Neural progenitor cell (in vitro differentiated cells): ENCODE data around the gene DENND2A. TPM values are rescaled to one million over a fixed set of nuclear protein-coding genes. Genes with fewer than 3 reads are reported as not detected.

Source experiments
- DNase-seq: peaks from one replicate; pipeline ENCODE4 v3.0.0-alpha.2; 2016; ENCODE audit warnings: low spot score
- H2AFZ ChIP-seq: fragments of 200-600 bp; sonication (generic); replicated peaks from 2 replicates; pipeline ENCODE4 v1.6.1; 2016; ENCODE audit warnings: antibody characterized with exemption
- H3F3A ChIP-seq: fragments of 200-600 bp; sonication (generic); 2 replicates; pipeline ENCODE4 v1.6.1; 2016; ENCODE audit warnings: antibody characterized with exemption, low read depth
- H3K27ac ChIP-seq: fragments of 200-600 bp; sonication (generic); 2 replicates; pipeline ENCODE4 v1.5.1; 2016; ENCODE audit warnings: mild to moderate bottlenecking
- H3K27me3 ChIP-seq: fragments of 200-600 bp; sonication (generic); 2 replicates; pipeline ENCODE4 v1.6.1; 2016; ENCODE audit warnings: mild to moderate bottlenecking, moderate library complexity
- H3K36me3 ChIP-seq: fragments of 200-600 bp; sonication (generic); 2 replicates; pipeline ENCODE4 v1.5.1; 2016
- H3K4me1 ChIP-seq: fragments of 200-600 bp; sonication (generic); 2 replicates; pipeline ENCODE4 v1.6.1; 2016; ENCODE audit warnings: mixed run types
- H3K4me2 ChIP-seq: fragments of 200-600 bp; sonication (generic); 2 replicates; pipeline ENCODE4 v1.6.1; 2016
- H3K4me3 ChIP-seq: fragments of 200-600 bp; sonication (generic); 2 replicates; pipeline ENCODE4 v1.5.1; 2016
- H3K79me2 ChIP-seq: fragments of 200-600 bp; sonication (generic); 2 replicates; pipeline ENCODE4 v1.6.1; 2016; ENCODE audit warnings: low read depth
- H3K9ac ChIP-seq: fragments of 200-600 bp; sonication (generic); 2 replicates; pipeline ENCODE4 v1.6.1; 2016
- H3K9me3 ChIP-seq: fragments of 200-600 bp; sonication (generic); 2 replicates; pipeline ENCODE4 v1.5.1; 2016; ENCODE audit warnings: low read depth
- H4K20me1 ChIP-seq: fragments of 200-600 bp; sonication (generic); 2 replicates; pipeline ENCODE4 v1.6.1; 2016; ENCODE audit warnings: low read depth
- H3K27ac Mint-ChIP-seq: 3 replicates; pipeline ENCODE4 v1.8.0; 2021; ENCODE audit warnings: mixed read lengths
- H3K27me3 Mint-ChIP-seq: 2 replicates; pipeline ENCODE4 v1.8.0; 2022; ENCODE audit warnings: low read depth, mild to moderate bottlenecking, inconsistent platforms, moderate library complexity, mixed read lengths; ENCODE audit not compliant: insufficient read depth
- H3K36me3 Mint-ChIP-seq: 3 replicates; pipeline ENCODE4 v1.8.0; 2021; ENCODE audit warnings: mixed read lengths
- H3K4me1 Mint-ChIP-seq: 3 replicates; pipeline ENCODE4 v1.8.0; 2021; ENCODE audit warnings: mixed read lengths
- H3K4me3 Mint-ChIP-seq: 3 replicates; pipeline ENCODE4 v1.8.0; 2021; ENCODE audit warnings: mild to moderate bottlenecking, moderate library complexity, mixed read lengths
- H3K9me3 Mint-ChIP-seq: 3 replicates; pipeline ENCODE4 v1.8.0; 2020; ENCODE audit warnings: mixed read lengths
- CTCF ChIP-seq: fragments of 200-600 bp; sonication (generic); IDR thresholded peaks from 2 replicates; pipeline ENCODE4 v1.5.1; 2017; ENCODE audit warnings: antibody characterized with exemption, mild to moderate bottlenecking
- EZH2 ChIP-seq: fragments of 200-600 bp; sonication (generic); IDR thresholded peaks from 2 replicates; pipeline ENCODE4 v1.6.1; 2017; ENCODE audit warnings: antibody characterized with exemption, mild to moderate bottlenecking, moderate library complexity
- EZH2phosphoT487 ChIP-seq: fragments of 200-600 bp; sonication (generic); IDR thresholded peaks from 2 replicates; pipeline ENCODE4 v1.6.1; 2017; ENCODE audit warnings: antibody characterized with exemption
- total RNA-seq: library from RNA; depleted of rRNA; stranded (reverse); fragments of >200 nt; gene quantifications from 2 replicates; pipeline ENCODE4 v1.2.3, GENCODE V29; 2015; ENCODE audit warnings: low replicate concordance

The DENND2A gene
- total RNA-seq, 1 donor from 2014 or later, result 27.0 TPM

DNA sequence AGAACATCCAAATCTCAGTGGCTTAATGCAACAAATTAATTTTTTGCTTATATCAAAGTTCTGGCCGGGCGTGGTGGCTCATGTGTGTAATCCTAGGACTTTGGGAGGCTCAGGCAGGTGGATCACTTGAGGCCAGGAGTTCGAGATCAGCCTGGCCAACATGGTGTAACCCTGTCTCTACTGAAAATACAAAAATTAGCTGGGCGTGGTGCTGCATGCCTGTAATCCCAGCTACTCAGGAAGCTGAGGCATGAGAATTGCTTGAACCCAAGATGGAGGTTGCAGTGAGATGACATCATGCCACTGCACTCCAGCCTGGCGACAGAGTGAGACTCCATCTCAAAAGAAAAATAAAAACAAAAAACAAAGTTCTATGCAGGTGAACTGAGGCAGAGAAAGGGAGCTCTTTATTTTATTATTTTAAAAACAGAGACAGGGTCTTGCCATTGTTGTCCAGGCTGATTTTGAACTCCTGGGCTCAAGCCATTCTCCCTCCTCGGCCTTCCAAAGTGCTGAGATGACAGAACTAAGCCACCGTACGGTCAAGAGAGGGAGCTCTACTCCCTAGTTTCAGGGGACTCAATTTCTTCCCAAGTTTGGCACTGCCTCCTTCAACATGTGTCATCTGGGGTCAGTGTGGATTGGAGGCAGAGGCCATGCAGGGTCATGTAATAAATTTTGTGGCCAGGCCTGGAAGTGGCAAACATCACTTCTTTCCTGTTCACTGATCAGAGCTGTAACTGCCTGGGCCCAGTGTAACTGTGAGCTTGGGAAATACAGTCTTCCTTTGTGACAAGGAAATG is 34.5 kb upstream of the DENND2A start:
- H3K79me2 ChIP-seq, result no peaks in the 10 kb centered on the region
- Mint-ChIP-seq H3K36me3 (peaks cover 2% of the 10 kb centered on the region), H3K27ac (no peak overlapping the region), H3K27me3 (peaks cover 18% of the 10 kb centered on the region), H3K9me3 (no peaks in the 10 kb centered on the region), H3K4me3 (peak overlapping the region; percentile 67), H3K4me1 (peaks cover 13% of the 10 kb centered on the region)
- peaks cover 25% of the 10 kb centered on the region for H3F3A ChIP-seq
- H3K4me1 ChIP-seq, result peaks cover 6% of the 10 kb centered on the region
- H2AFZ ChIP-seq, result no peak overlapping the region
- no peak overlapping the region for H3K9ac ChIP-seq
- no peak overlapping the region for H3K4me3 ChIP-seq
- no peak overlapping the region for H3K27ac ChIP-seq
- peaks cover 29% of the 10 kb centered on the region for H3K27me3 ChIP-seq
- peak; percentile 66 for DNase-seq
- H3K36me3 ChIP-seq, result no peaks in the 10 kb centered on the region
- no peak overlapping the region for H3K4me2 ChIP-seq
- TF ChIP-seq CTCF (peak; percentile 66), EZH2phosphoT487 (no peak), EZH2 (no peak)
- H3K9me3 ChIP-seq, result no peaks in the 10 kb centered on the region
- no peaks in the 10 kb centered on the region for H4K20me1 ChIP-seq

DNA sequence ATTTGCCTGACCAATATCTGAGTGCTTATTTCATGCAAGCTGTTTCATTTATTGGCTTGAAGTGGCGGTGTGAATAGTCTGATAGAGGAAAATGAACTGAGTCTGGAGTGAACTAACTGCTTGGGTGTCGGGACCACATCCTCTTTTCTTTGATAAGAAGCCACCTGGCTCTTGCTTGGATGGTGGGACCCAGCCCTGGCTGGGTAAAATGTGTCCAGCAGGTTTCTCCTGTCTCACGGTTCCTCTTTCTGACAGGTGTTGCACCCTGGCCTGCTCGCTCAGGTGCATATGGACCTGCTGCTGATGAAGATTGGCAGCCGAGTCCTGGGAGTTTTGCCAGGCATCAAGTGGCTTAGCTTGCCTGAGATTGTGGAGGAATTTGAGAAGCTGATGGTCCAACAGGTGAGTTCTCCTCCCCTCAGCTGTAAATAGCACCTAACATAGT is 33.8 kb upstream of the DENND2A start:
- Histone ChIP-seq H3K4me3 (no peak overlapping the region), H3K4me1 (peaks cover 6% of the 10 kb centered on the region), H3K36me3 (no peaks in the 10 kb centered on the region), H3K9ac (no peak overlapping the region), H2AFZ (no peak overlapping the region), H4K20me1 (no peaks in the 10 kb centered on the region), H3F3A (peaks cover 25% of the 10 kb centered on the region), H3K79me2 (no peaks in the 10 kb centered on the region), H3K9me3 (no peaks in the 10 kb centered on the region), H3K27me3 (peaks cover 29% of the 10 kb centered on the region), H3K4me2 (no peak overlapping the region), H3K27ac (no peak overlapping the region)
- H3K27ac Mint-ChIP-seq, result no peak overlapping the region
- H3K27me3 Mint-ChIP-seq, result peaks cover 20% of the 10 kb centered on the region
- peak overlapping the region; percentile 82 for H3K4me3 Mint-ChIP-seq
- no peaks in the 10 kb centered on the region for H3K9me3 Mint-ChIP-seq
- H3K4me1 Mint-ChIP-seq, result peaks cover 13% of the 10 kb centered on the region
- peaks cover 2% of the 10 kb centered on the region for H3K36me3 Mint-ChIP-seq
- no peak for DNase-seq
- TF ChIP-seq CTCF (no peak), EZH2 (no peak), EZH2phosphoT487 (no peak)

GRCh38 chr7:140673774-140674155 is 33.2 kb upstream of the DENND2A start:
- no peak overlapping the region for H3K27ac Mint-ChIP-seq
- Histone ChIP-seq H3K9ac (no peak overlapping the region), H2AFZ (peak overlapping the region; percentile 82), H3K27me3 (peaks cover 29% of the 10 kb centered on the region), H3K4me1 (peaks cover 6% of the 10 kb centered on the region), H3K79me2 (no peaks in the 10 kb centered on the region), H3K36me3 (no peaks in the 10 kb centered on the region), H3K4me2 (peak overlapping the region; percentile 95), H3K27ac (no peak overlapping the region), H3K9me3 (no peaks in the 10 kb centered on the region), H4K20me1 (no peaks in the 10 kb centered on the region), H3K4me3 (peak overlapping the region; percentile 70), H3F3A (peaks cover 25% of the 10 kb centered on the region)
- peaks cover 13% of the 10 kb centered on the region for H3K4me1 Mint-ChIP-seq
- H3K9me3 Mint-ChIP-seq, result no peaks in the 10 kb centered on the region
- H3K27me3 Mint-ChIP-seq, result peaks cover 20% of the 10 kb centered on the region
- no peak for DNase-seq
- no peak for TF ChIP-seq CTCF
- no peak for TF ChIP-seq EZH2
- no peak for TF ChIP-seq EZH2phosphoT487
- peaks cover 2% of the 10 kb centered on the region for H3K36me3 Mint-ChIP-seq
- peak overlapping the region; percentile 82 for H3K4me3 Mint-ChIP-seq
